Esophagus muscularis mucosa (tissue), 4 donors: ENCODE measurements around the gene OTC.

Experiments
- CTCF ChIP-seq, 3 experiments: fragments of 200-600 bp in 2 of 3; fragments of 450-650 bp in 1 of 3; sonication (generic) in 2 of 3; IDR thresholded peaks; one replicate each; pipeline ENCODE4 v1.5.1; 2017 to 2019; ENCODE audit warnings: antibody characterized with exemption in 3 of 3, mild to moderate bottlenecking in 2 of 3, moderate library complexity in 1 of 3
- EP300 ChIP-seq: sonication (generic); formaldehyde crosslinking; IDR thresholded peaks from one replicate; pipeline ENCODE4 v1.6.1; 2017; ENCODE audit warnings: antibody characterized with exemption
- POLR2A ChIP-seq: fragments of 450-650 bp; IDR thresholded peaks from one replicate; pipeline ENCODE4 v1.6.1; 2017; ENCODE audit warnings: antibody characterized with exemption, moderate library complexity, mild to moderate bottlenecking, low read depth
- POLR2AphosphoS5 ChIP-seq, 2 donors: sonication (generic); formaldehyde crosslinking; IDR thresholded peaks; one replicate each; pipeline ENCODE4 v1.6.1; 2017; ENCODE audit warnings: antibody characterized with exemption in 2 of 2

- no peak for TF ChIP-seq POLR2A
- no peak for TF ChIP-seq CTCF (IDR thresholded peaks at IDR 0.05)
- TF ChIP-seq POLR2AphosphoS5 (IDR thresholded peaks at IDR 0.05), result no peak
- no peak for TF ChIP-seq EP300
Observed at GRCh38 chrX:38438321-38438720, 85.9 kb downstream of the OTC start.
